ENCODE data around the gene RNF13. TPM values are rescaled to one million over a fixed set of nuclear protein-coding genes. Genes with fewer than 3 reads are reported as not detected.

The RNF13 gene
- total RNA-seq, 2 donors from 2014 or later = 77.3 to 105 TPM

DNA sequence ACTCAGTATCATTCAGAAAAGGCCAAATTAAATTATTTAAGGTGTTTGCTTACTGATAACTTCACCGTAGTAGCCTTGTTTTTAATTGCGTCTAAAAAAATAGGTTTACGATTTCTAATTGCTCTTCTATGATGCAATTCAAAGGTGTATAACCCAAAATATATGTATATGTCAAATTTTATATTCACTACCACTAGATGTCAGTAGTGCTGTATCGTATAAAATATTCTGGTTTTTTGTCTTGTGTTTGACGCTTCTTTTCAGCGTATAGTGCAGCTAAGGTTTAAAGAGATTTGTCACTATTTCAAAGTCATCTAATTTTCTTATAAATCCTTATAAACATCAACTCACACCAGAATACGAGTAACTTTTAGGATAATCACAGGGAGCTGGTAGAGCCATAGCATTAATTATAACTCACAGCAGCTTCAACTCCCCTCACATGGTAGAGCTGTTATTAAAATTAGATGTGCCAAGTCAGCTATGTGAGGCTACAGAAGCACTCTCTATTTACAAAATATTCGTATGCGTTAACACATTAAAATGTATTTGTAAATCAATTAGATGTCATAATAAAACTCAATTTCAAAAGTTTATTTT is 154.2 kb downstream of the RNF13 start:
- intact Hi-C loops (cut with DNase I) = loop anchor here (1.0 to 10.0 kb wide), 4 partner anchors 72 to 528 kb away; no protein-coding TSS in a partner anchor

DNA sequence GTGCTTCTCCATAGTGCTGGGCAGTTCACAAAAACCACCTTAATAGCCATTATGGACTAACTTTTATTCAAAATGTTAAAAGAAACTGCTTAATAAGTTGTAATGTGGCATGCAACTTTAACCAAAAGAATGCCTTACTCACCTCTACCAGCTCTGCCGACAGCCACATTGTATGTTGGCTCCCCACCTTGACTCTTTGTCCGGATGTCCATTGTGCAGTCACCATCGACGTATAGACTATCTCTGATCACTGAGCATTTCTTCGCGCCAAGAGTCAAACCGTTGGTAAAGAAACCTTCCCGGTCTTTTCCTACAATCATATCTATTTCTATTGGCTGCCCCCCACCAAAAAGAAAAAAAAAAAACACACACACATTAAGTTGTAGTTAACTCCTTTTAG is 155.2 kb downstream of the RNF13 start:
- WGBS = 62% methylated on average over 8 of the region's 8 CpGs
- Histone ChIP-seq H3K4me1 (replicated peaks) (peaks cover 4% of the 10 kb centered on the region), H3K36me3 (no peaks in the 10 kb centered on the region), H3K27me3 (replicated peaks; ENCODE audit: insufficient read depth) (no peaks in the 10 kb centered on the region), H3K9me3 (no peaks in the 10 kb centered on the region), H3K27ac (no peak overlapping the region), H3K4me3 (no peak overlapping the region)
- intact Hi-C loops (cut with DNase I) = loop anchor here (2.0 to 10.0 kb wide), 4 partner anchors 73 to 527 kb away; partner anchors contain the start of gene TSC22D2
- no peak for DNase-seq (ENCODE audit: low spot score)
- no peak for TF ChIP-seq POLR2A (IDR thresholded peaks at IDR 0.05)
- no peak for TF ChIP-seq POLR2AphosphoS5 (IDR thresholded peaks at IDR 0.05)
- TF ChIP-seq, protein P1, sequence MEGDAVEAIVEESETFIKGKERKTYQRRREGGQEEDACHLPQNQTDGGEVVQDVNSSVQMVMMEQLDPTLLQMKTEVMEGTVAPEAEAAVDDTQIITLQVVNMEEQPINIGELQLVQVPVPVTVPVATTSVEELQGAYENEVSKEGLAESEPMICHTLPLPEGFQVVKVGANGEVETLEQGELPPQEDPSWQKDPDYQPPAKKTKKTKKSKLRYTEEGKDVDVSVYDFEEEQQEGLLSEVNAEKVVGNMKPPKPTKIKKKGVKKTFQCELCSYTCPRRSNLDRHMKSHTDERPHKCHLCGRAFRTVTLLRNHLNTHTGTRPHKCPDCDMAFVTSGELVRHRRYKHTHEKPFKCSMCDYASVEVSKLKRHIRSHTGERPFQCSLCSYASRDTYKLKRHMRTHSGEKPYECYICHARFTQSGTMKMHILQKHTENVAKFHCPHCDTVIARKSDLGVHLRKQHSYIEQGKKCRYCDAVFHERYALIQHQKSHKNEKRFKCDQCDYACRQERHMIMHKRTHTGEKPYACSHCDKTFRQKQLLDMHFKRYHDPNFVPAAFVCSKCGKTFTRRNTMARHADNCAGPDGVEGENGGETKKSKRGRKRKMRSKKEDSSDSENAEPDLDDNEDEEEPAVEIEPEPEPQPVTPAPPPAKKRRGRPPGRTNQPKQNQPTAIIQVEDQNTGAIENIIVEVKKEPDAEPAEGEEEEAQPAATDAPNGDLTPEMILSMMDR (IDR thresholded peaks at IDR 0.05) = no peak

More for the DNA sequence above, 154.2 kb downstream of the RNF13 start:
- TF ChIP-seq, protein P1 (IDR thresholded peaks at IDR 0.05) = peak; percentile 43 to 81 (median 69)
- TF ChIP-seq POLR2AphosphoS5 (IDR thresholded peaks at IDR 0.05) = no peak
- WGBS = 13% methylated on average over 9 of the region's 9 CpGs
- Histone ChIP-seq H3K27me3 (replicated peaks; ENCODE audit: insufficient read depth) (no peaks in the 10 kb centered on the region), H3K4me1 (replicated peaks) (peaks cover 4% of the 10 kb centered on the region), H3K27ac (no peak overlapping the region), H3K4me3 (no peak overlapping the region), H3K9me3 (no peaks in the 10 kb centered on the region), H3K36me3 (no peaks in the 10 kb centered on the region)
- DNase-seq (ENCODE audit: low spot score) = no peak

DNA sequence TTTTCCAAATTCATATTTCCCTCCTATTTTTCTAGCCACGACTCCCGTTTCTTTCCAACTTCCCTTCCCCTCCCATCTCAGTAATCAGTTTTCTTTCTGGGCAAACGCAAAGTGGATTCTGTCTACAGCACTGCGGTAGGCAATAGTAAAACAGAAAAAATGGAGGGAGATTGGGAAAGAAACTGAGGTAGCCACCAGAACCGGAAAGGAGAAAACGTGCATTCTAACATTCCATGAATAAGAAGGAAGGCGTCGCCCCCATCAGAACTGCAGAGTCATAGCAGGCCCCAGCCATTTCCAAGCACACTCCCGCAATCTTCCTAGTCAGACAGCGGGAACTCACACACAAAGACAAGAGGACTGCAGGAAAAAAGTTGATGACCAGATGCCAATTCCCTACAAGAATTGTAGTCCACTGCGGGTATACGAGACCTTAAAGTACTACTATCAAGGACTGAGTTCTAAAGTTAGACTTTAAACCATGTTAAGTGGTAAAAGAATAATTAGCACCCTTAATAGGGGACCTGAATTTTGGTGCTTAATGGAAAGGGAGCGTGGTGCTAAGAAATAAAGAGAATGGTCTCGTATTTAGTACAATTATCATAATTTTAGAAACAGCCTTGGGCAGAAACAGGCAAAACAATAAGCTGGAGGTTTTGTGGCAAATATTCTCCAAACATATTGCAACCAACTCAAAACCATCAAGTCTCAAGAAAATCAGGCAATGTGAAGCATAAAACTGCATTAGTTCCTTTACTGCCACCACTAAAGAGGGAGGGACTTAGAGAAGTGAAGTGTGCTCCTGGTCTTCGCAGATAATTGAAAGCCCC is 156.3 kb downstream of the RNF13 start:
- Histone ChIP-seq H3K9me3 (no peaks in the 10 kb centered on the region), H3K27ac (peak overlapping the region; percentile 91 to 94), H3K4me1 (replicated peaks) (peaks cover 4% of the 10 kb centered on the region), H3K27me3 (replicated peaks; ENCODE audit: insufficient read depth) (no peaks in the 10 kb centered on the region), H3K36me3 (no peaks in the 10 kb centered on the region), H3K4me3 (peak overlapping the region; percentile 92 to 94)
- no peak for TF ChIP-seq POLR2A (IDR thresholded peaks at IDR 0.05)
- peak; percentile 25 for TF ChIP-seq POLR2AphosphoS5 (IDR thresholded peaks at IDR 0.05)
- TF ChIP-seq, protein P1 (IDR thresholded peaks at IDR 0.05) = peak in 2 of 4 experiments; percentile 10 to 11
- intact Hi-C loops (cut with DNase I) = loop anchor here (2.0 to 10.0 kb wide), 4 partner anchors 75 to 525 kb away; partner anchors contain the start of gene TSC22D2
- WGBS = 10% methylated on average over 15 of the region's 15 CpGs
- peak; percentile 41 for DNase-seq (ENCODE audit: low spot score)

DNA sequence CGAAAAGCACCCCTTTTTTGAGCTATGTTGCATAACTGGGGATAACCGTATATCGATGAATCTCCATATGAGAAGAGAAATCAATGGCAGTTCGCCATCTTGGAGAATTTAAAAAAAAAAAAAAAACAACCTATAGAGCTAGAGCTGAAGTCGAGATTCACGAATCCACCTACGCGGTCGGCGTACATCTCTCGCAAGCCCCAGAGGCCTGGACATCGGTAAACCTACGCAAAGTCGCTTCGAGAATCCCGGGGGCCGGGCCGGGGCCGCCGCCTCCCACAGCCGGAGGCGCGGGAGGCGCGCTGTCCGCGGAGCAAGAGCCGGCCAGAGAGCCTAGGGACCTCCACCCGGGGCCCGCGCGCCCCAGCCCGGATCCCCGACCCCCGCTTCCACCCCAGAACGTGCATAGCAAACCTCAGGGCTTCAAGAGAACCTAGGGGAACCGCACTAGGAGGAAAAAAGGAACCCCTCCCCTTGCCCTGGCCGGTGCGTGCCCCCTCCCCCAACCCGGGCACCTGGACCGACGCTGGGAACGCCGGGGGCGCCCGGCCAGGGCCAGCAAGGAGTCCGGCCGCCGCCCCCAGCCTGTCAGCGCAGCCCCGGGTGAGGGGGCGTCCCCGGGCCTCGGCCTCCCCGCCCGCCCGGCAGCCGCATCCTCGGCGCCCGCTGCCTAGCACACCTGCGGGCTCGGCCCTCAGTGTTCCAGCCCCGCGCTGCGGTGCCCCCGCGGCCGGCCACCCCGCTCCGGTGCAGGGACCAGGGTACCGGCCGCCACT is 157.1 kb downstream of the RNF13 start:
- under 1% methylated on average over 63 of the region's 73 CpGs for WGBS
- DNase-seq (ENCODE audit: low spot score) = peak; percentile 85
- TF ChIP-seq POLR2AphosphoS5 (IDR thresholded peaks at IDR 0.05) = peak; percentile 14
- no peak for TF ChIP-seq POLR2A (IDR thresholded peaks at IDR 0.05)
- TF ChIP-seq, protein P1 (IDR thresholded peaks at IDR 0.05) = no peak

More for the DNA sequence above, 157.1 kb downstream of the RNF13 start:
- H3K36me3 ChIP-seq = no peaks in the 10 kb centered on the region
- H3K4me3 ChIP-seq = peak overlapping the region; percentile 92 to 94
- peak overlapping the region; percentile 91 to 94 for H3K27ac ChIP-seq
- peaks cover 4% of the 10 kb centered on the region for H3K4me1 ChIP-seq (replicated peaks)
- no peaks in the 10 kb centered on the region for H3K27me3 ChIP-seq (replicated peaks; ENCODE audit: insufficient read depth)
- intact Hi-C loops (cut with DNase I) = loop anchor here (2.0 to 10.0 kb wide), 5 partner anchors 75 to 525 kb away; partner anchors contain the start of gene TSC22D2
- H3K9me3 ChIP-seq = no peaks in the 10 kb centered on the region

Data from prostate gland (tissue), 2 donors.